Endodermal cell (in vitro differentiated cells): ENCODE measurements around the gene TAF1B. TPM values are rescaled to one million over a fixed set of nuclear protein-coding genes. Genes with fewer than 3 reads are reported as not detected.

Experiments
- DNase-seq: peaks from one replicate; pipeline ENCODE4 v3.0.0-alpha.2; 2017
- H3K27ac ChIP-seq: 2 replicates; pipeline ENCODE4 v1.5.1; 2013; ENCODE audit warnings: mild to moderate bottlenecking, low read depth, low read length, moderate library complexity
- H3K27me3 ChIP-seq: 2 replicates; pipeline ENCODE4 v1.6.1; 2013; ENCODE audit warnings: mild to moderate bottlenecking, low read length, moderate library complexity; ENCODE audit not compliant: insufficient read depth, control insufficient read depth, poor library complexity, severe bottlenecking
- H3K36me3 ChIP-seq: 2 replicates; pipeline ENCODE4 v1.7.0; 2013; ENCODE audit warnings: mild to moderate bottlenecking, low read length, moderate library complexity; ENCODE audit not compliant: control insufficient read depth, insufficient read depth
- H3K4me1 ChIP-seq: one replicate; pipeline ENCODE4 v1.7.0; 2013; ENCODE audit warnings: low read length; ENCODE audit not compliant: control insufficient read depth, insufficient read depth
- H3K4me3 ChIP-seq: 2 replicates; pipeline ENCODE4 v1.5.1; 2013; ENCODE audit warnings: mild to moderate bottlenecking, low read length, moderate library complexity
- H3K9ac ChIP-seq: 2 replicates; pipeline ENCODE4 v1.6.1; 2013; ENCODE audit warnings: mild to moderate bottlenecking, low read length, moderate library complexity; ENCODE audit not compliant: poor library complexity, severe bottlenecking; ENCODE audit errors: extremely low read depth
- H3K9me3 ChIP-seq: 2 replicates; pipeline ENCODE4 v1.6.1; 2013; ENCODE audit warnings: mild to moderate bottlenecking, low read length, moderate library complexity; ENCODE audit not compliant: control insufficient read depth
- H3K27ac Mint-ChIP-seq: 2 replicates; pipeline ENCODE4 v1.8.0; 2020; ENCODE audit warnings: mixed read lengths
- H3K27me3 Mint-ChIP-seq: 2 replicates; pipeline ENCODE4 v1.8.0; 2021; ENCODE audit warnings: mild to moderate bottlenecking, mixed read lengths; ENCODE audit not compliant: insufficient read depth
- H3K36me3 Mint-ChIP-seq: 2 replicates; pipeline ENCODE4 v1.8.0; 2020; ENCODE audit warnings: low read depth, mixed read lengths
- H3K4me1 Mint-ChIP-seq: 2 replicates; pipeline ENCODE4 v1.8.0; 2020; ENCODE audit warnings: mixed read lengths
- H3K4me3 Mint-ChIP-seq: 2 replicates; pipeline ENCODE4 v1.8.0; 2020; ENCODE audit warnings: mild to moderate bottlenecking, moderate library complexity, mixed read lengths
- H3K9me3 Mint-ChIP-seq: 2 replicates; pipeline ENCODE4 v1.8.0; 2020; ENCODE audit warnings: mild to moderate bottlenecking, mixed read lengths
- WGBS, 2 experiments: methylation state at CpG; one replicate each; pipeline versions ENCODE4 v1.1.5 to v1.1.7; 2013; ENCODE audit warnings: missing lambda C conversion rate in 2 of 2, mixed read lengths in 1 of 2; ENCODE audit not compliant: insufficient coverage in 1 of 2, insufficient read length in 1 of 2; 5-methylcytosine and 5-hydroxymethylcytosine counted together
- total RNA-seq, 2 donors: library from RNA; stranded (reverse); fragmentation: NEBNext Ultra II Directional in 1 of 2; extraction: Animal tissue kit (Norgen Biotek cat#: 25700) in 1 of 2; gene quantifications; 2 replicates in 1 of 2; 3 replicates in 1 of 2; pipeline ENCODE4 v1.2.1, GENCODE V29; 2021
- TF ChIP-seq, protein P1 (sequence below): fragments of 200-600 bp; sonication (generic); conservative IDR thresholded peaks from 2 replicates; pipeline ENCODE4 v1.5.0; 2021; ENCODE audit warnings: antibody characterized with exemption, mild to moderate bottlenecking

TAF1B gene
- total RNA-seq, 2 donors from 2014 or later = 36.2 to 41.9 TPM

DNA sequence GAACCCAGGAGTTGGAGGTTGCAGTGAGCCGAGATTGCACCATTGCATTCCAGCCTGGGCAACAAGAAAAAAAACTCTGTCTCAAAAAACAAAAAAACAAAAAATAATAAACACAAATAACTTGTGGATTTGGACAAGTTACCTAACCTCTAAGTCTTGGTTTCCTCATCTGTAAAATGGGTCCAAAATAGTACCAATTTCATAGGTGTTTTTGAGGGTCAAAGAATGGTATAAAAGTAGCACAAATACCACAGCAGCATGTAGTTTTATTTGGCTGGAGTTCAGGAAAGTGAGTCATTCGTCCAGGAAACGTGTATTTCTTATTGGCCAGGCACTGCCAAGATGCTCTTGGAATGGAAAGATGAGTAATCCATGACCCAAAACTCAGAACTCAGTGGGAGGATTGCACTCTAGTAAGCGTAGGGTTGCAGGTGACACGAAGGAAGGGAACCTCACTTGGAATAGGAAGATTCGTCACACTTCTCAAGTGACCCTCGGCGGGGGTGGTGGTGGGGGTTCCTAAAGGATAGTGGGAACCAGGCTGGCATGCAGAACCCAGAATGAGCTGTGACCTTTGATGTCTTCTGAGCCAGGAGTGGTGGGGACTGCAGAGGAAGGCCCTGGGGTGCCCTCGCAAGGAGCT is 132.7 kb downstream of the TAF1B start:
- no peak overlapping the region for H3K9ac ChIP-seq
- H3K9me3 Mint-ChIP-seq = no peaks in the 10 kb centered on the region
- no peaks in the 10 kb centered on the region for H3K27me3 ChIP-seq
- H3K27me3 Mint-ChIP-seq = no peaks in the 10 kb centered on the region
- H3K9me3 ChIP-seq = no peaks in the 10 kb centered on the region
- no peaks in the 10 kb centered on the region for H3K36me3 Mint-ChIP-seq
- H3K4me1 Mint-ChIP-seq = peaks cover 7% of the 10 kb centered on the region
- TF ChIP-seq, protein P1, sequence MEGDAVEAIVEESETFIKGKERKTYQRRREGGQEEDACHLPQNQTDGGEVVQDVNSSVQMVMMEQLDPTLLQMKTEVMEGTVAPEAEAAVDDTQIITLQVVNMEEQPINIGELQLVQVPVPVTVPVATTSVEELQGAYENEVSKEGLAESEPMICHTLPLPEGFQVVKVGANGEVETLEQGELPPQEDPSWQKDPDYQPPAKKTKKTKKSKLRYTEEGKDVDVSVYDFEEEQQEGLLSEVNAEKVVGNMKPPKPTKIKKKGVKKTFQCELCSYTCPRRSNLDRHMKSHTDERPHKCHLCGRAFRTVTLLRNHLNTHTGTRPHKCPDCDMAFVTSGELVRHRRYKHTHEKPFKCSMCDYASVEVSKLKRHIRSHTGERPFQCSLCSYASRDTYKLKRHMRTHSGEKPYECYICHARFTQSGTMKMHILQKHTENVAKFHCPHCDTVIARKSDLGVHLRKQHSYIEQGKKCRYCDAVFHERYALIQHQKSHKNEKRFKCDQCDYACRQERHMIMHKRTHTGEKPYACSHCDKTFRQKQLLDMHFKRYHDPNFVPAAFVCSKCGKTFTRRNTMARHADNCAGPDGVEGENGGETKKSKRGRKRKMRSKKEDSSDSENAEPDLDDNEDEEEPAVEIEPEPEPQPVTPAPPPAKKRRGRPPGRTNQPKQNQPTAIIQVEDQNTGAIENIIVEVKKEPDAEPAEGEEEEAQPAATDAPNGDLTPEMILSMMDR = no peak
- no peak overlapping the region for H3K27ac Mint-ChIP-seq
- H3K4me3 ChIP-seq = no peak overlapping the region
- WGBS, 2 experiments = 93 to 96% methylated on average over 7 to 9 of the region's 9 CpGs
- H3K4me1 ChIP-seq = no peaks in the 10 kb centered on the region
- no peak overlapping the region for H3K27ac ChIP-seq
- DNase-seq = no peak
- H3K36me3 ChIP-seq = no peaks in the 10 kb centered on the region
- H3K4me3 Mint-ChIP-seq = no peak overlapping the region

DNA sequence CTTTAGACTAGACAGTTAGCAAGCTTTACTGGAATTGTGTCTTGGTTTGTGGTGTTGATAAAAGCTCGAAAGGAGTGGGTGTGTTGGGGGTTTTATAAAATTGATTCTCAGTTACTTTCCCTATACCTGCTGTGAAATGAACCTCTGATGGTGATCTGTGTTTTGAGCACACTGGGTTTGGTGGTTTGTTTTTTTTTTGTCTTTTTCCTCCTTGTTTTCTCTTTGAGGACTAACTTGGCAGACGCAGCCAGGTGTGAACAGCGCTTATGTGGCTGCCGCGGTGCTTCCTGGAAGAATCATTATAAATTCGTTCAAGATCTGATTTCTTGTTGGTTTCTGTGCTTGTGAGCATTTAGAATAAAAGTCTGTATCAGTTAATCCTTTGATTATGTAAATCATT is 136.7 kb downstream of the TAF1B start:
- H3K4me3 Mint-ChIP-seq = no peak overlapping the region
- no peaks in the 10 kb centered on the region for H3K4me1 ChIP-seq
- H3K9me3 ChIP-seq = no peaks in the 10 kb centered on the region
- H3K27ac ChIP-seq = no peak overlapping the region
- no peaks in the 10 kb centered on the region for H3K27me3 ChIP-seq
- TF ChIP-seq, protein P1 = no peak
- no peaks in the 10 kb centered on the region for H3K36me3 ChIP-seq
- H3K27ac Mint-ChIP-seq = no peak overlapping the region
- no peaks in the 10 kb centered on the region for H3K27me3 Mint-ChIP-seq
- no peaks in the 10 kb centered on the region for H3K9me3 Mint-ChIP-seq
- DNase-seq = no peak
- H3K4me3 ChIP-seq = no peak overlapping the region
- no peaks in the 10 kb centered on the region for H3K4me1 Mint-ChIP-seq
- H3K9ac ChIP-seq = no peak overlapping the region
- WGBS, 2 experiments = 94 to 100% methylated on average over 1 to 6 of the region's 6 CpGs
- H3K36me3 Mint-ChIP-seq = no peaks in the 10 kb centered on the region

DNA sequence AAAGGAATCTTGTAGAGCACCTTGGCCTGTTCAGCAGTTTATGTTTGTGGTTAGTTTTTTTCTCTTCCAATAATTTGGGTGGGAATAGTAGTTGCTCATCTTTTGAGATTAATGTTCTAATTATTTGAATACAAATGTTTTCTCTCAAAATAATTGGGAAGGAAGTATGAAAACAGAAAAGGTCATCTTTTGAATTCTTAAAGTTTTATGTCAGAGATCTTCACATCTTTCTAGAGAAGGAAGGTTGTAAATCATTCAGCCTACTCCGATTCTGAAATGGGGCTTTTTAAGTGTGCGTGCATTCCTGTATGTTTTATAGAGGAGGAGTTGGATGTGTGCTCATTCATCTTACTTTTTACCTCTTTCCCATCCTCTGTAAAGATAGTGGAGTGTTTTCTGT is 137.2 kb downstream of the TAF1B start:
- Mint-ChIP-seq H3K36me3 (no peaks in the 10 kb centered on the region), H3K9me3 (no peaks in the 10 kb centered on the region), H3K27ac (no peak overlapping the region), H3K27me3 (no peaks in the 10 kb centered on the region), H3K4me3 (no peak overlapping the region), H3K4me1 (no peaks in the 10 kb centered on the region)
- Histone ChIP-seq H3K36me3 (no peaks in the 10 kb centered on the region), H3K27ac (no peak overlapping the region), H3K4me1 (no peaks in the 10 kb centered on the region), H3K9me3 (no peaks in the 10 kb centered on the region), H3K27me3 (no peaks in the 10 kb centered on the region), H3K9ac (no peak overlapping the region), H3K4me3 (no peak overlapping the region)
- TF ChIP-seq, protein P1 = no peak
- 88% methylated on average over 2 of the region's 2 CpGs; no CpG with 5 or more reads in 1 of the 2 experiments for WGBS, 2 experiments
- no peak for DNase-seq
